PC-3 (cell line): ENCODE data around the gene CDIP1. TPM values are rescaled to one million over a fixed set of nuclear protein-coding genes. Genes with fewer than 3 reads are reported as not detected.

Experiments used
- ATAC-seq: fragments of 200-7000 bp; cut with Tn5 transposase; 2 replicates; pipeline ENCODE4 v1.9.1; 2020; ENCODE audit warnings: mild to moderate bottlenecking, moderate library complexity
- BruUV-seq: library from RNA; stranded (reverse); fragments of 400-500 nt; replicated peaks from 2 replicates; lab custom pipeline; 2021; lab: Mats Ljungman, UMichigan
- CTCF ChIA-PET: fragments of 300-600 bp; sonication (Branson Sonifier 250); formaldehyde crosslinking; loops from one replicate; lab custom pipeline; 2022; ENCODE audit warnings: antibody characterized with exemption; lab: Charles Lee
- POLR2A ChIA-PET: fragments of 300-600 bp; sonication (Branson Sonifier 250); formaldehyde crosslinking; loops from one replicate; lab custom pipeline; 2022; ENCODE audit warnings: antibody characterized with exemption; ENCODE audit not compliant: unreplicated experiment; lab: Charles Lee
- DNase-seq: peaks from one replicate; pipeline ENCODE4 v3.0.0-alpha.2; 2015
- H2AFZ ChIP-seq: fragments of 300-600 bp; sonication (generic); 2 replicates; pipeline ENCODE4 v1.6.0; 2016; ENCODE audit warnings: antibody characterized with exemption, low read length
- H3F3A ChIP-seq: fragments of 300-600 bp; sonication (generic); one replicate; pipeline ENCODE4 v1.6.0; 2017; ENCODE audit warnings: antibody characterized with exemption, low read length, control low read depth, mild to moderate bottlenecking; ENCODE audit not compliant: unreplicated experiment
- H3K27ac ChIP-seq: fragments of 300-600 bp; sonication (generic); 2 replicates; pipeline ENCODE4 v1.5.1; 2016; ENCODE audit warnings: mild to moderate bottlenecking, low read length
- H3K27me3 ChIP-seq: fragments of 300-600 bp; sonication (generic); 2 replicates; pipeline ENCODE4 v1.6.1; 2016; ENCODE audit warnings: low read length, mixed read lengths
- H3K36me3 ChIP-seq: fragments of 300-600 bp; sonication (generic); 2 replicates; pipeline ENCODE4 v1.6.1; 2016; ENCODE audit warnings: low read depth, mixed run types, low read length, mixed read lengths
- H3K4me1 ChIP-seq: fragments of 300-600 bp; sonication (generic); 2 replicates; pipeline ENCODE4 v1.5.1; 2016; ENCODE audit warnings: low read length; ENCODE audit not compliant: insufficient read depth
- H3K4me2 ChIP-seq: fragments of 300-600 bp; sonication (generic); 2 replicates; pipeline ENCODE4 v1.6.0; 2016; ENCODE audit warnings: low read length
- H3K4me3 ChIP-seq: fragments of 300-600 bp; sonication (generic); 2 replicates; pipeline ENCODE4 v1.5.1; 2016; ENCODE audit warnings: mild to moderate bottlenecking, low read length, mixed read lengths
- H3K79me2 ChIP-seq: fragments of 300-600 bp; sonication (generic); 2 replicates; pipeline ENCODE4 v1.6.1; 2017; ENCODE audit warnings: low read length, mixed read lengths
- H3K9ac ChIP-seq: fragments of 300-600 bp; sonication (generic); 2 replicates; pipeline ENCODE4 v1.6.0; 2016; ENCODE audit warnings: mild to moderate bottlenecking, low read length
- H3K9me2 ChIP-seq: fragments of 300-600 bp; sonication (generic); replicated peaks from 2 replicates; pipeline ENCODE4 v1.6.1; 2016; ENCODE audit warnings: mixed run types, low read length, mixed read lengths
- H3K9me3 ChIP-seq: fragments of 300-600 bp; sonication (generic); 2 replicates; pipeline ENCODE4 v1.6.1; 2016; ENCODE audit warnings: low read length, mixed read lengths
- H4K20me1 ChIP-seq: fragments of 300-600 bp; sonication (generic); 2 replicates; pipeline ENCODE4 v1.6.1; 2016; ENCODE audit warnings: low read length, mixed read lengths
- EZH2 ChIP-seq: fragments of 300-600 bp; sonication (generic); IDR thresholded peaks from one replicate; pipeline ENCODE4 v1.6.1; 2017; ENCODE audit warnings: antibody characterized with exemption, mild to moderate bottlenecking, low read length; ENCODE audit not compliant: unreplicated experiment
- EZH2phosphoT487 ChIP-seq: fragments of 300-600 bp; sonication (generic); IDR thresholded peaks from 2 replicates; pipeline ENCODE4 v1.6.1; 2018; ENCODE audit warnings: mild to moderate bottlenecking, antibody characterized with exemption, low read length, borderline replicate concordance
- intact Hi-C: fragments of 100-400 bp; cut with micrococcal nuclease; formaldehyde crosslinking; loops from 2 replicates; pipeline ENCODE4 v1.9.0; 2023
- total RNA-seq: library from RNA; depleted of rRNA; stranded (reverse); fragments of >200 nt; gene quantifications from 2 replicates; pipeline ENCODE4 v1.2.3, GENCODE V29; 2014
- TF ChIP-seq, protein P1 (sequence below): fragments of 300-600 bp; sonication (generic); conservative IDR thresholded peaks from 2 replicates; pipeline ENCODE4 v1.5.1; 2017; ENCODE audit warnings: antibody characterized with exemption, low read depth, mild to moderate bottlenecking, low read length

The CDIP1 gene
- total RNA-seq, 1 experiment from 2014 or later = 8.7 TPM

- H3F3A ChIP-seq = peaks cover 6% of the 10 kb centered on the region
- intact Hi-C loops = no loop called here
- ATAC-seq (no peak), DNase-seq (no peak)
- H3K36me3 ChIP-seq = no peaks in the 10 kb centered on the region
- BruUV-seq = no TSS peak
- no peak overlapping the region for H3K4me3 ChIP-seq
- no peak overlapping the region for H2AFZ ChIP-seq
- H3K9ac ChIP-seq = no peak overlapping the region
- H3K9me2 ChIP-seq = no peaks in the 10 kb centered on the region
- no peak overlapping the region for H3K27ac ChIP-seq
- H3K9me3 ChIP-seq = no peaks in the 10 kb centered on the region
- peaks cover 20% of the 10 kb centered on the region for H3K4me1 ChIP-seq
- POLR2A ChIA-PET = no interaction called here
- CTCF ChIA-PET = no interaction called here
- TF ChIP-seq, protein P1, sequence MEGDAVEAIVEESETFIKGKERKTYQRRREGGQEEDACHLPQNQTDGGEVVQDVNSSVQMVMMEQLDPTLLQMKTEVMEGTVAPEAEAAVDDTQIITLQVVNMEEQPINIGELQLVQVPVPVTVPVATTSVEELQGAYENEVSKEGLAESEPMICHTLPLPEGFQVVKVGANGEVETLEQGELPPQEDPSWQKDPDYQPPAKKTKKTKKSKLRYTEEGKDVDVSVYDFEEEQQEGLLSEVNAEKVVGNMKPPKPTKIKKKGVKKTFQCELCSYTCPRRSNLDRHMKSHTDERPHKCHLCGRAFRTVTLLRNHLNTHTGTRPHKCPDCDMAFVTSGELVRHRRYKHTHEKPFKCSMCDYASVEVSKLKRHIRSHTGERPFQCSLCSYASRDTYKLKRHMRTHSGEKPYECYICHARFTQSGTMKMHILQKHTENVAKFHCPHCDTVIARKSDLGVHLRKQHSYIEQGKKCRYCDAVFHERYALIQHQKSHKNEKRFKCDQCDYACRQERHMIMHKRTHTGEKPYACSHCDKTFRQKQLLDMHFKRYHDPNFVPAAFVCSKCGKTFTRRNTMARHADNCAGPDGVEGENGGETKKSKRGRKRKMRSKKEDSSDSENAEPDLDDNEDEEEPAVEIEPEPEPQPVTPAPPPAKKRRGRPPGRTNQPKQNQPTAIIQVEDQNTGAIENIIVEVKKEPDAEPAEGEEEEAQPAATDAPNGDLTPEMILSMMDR = no peak
- no peaks in the 10 kb centered on the region for H3K27me3 ChIP-seq
- no peaks in the 10 kb centered on the region for H4K20me1 ChIP-seq
- peaks cover 15% of the 10 kb centered on the region for H3K79me2 ChIP-seq
- no peak overlapping the region for H3K4me2 ChIP-seq
Measured at GRCh38 chr16:4468972-4469371, 69.6 kb downstream of the CDIP1 start.

DNA sequence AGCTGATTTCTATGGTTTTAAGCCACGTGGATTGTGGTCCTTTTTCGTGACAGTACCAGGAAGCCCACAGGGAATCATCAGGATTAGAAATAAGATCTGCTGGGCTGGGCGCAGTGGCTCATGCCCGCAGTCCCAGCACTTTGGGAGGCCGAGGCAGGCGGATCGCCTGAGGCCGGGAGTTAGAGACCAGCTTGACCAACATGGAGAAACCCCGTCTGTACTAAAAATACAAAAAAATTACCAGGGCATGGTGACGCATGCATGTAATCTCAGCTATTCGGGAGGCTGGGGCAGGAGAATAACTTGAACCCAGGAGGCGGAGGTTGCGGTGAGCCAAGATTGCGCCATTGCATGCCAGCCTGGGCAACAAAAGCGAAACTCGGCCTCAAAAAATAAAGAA is 70.7 kb downstream of the CDIP1 start:
- BruUV-seq = no TSS peak
- ATAC-seq = no peak
- POLR2A ChIA-PET = no interaction called here
- Histone ChIP-seq H3K4me2 (no peak overlapping the region), H3K9me3 (no peaks in the 10 kb centered on the region), H4K20me1 (no peaks in the 10 kb centered on the region), H3K27me3 (no peaks in the 10 kb centered on the region), H3K4me3 (no peak overlapping the region), H3K4me1 (peaks cover 25% of the 10 kb centered on the region), H2AFZ (no peak overlapping the region), H3K27ac (no peak overlapping the region), H3K79me2 (peaks cover 5% of the 10 kb centered on the region), H3K9me2 (no peaks in the 10 kb centered on the region), H3K9ac (no peak overlapping the region), H3F3A (peaks cover 15% of the 10 kb centered on the region), H3K36me3 (no peaks in the 10 kb centered on the region)
- intact Hi-C loops = no loop called here
- TF ChIP-seq, protein P1 = no peak
- TF ChIP-seq EZH2phosphoT487 (no peak), EZH2 (no peak)
- CTCF ChIA-PET = no interaction called here
- DNase-seq = no peak

DNA sequence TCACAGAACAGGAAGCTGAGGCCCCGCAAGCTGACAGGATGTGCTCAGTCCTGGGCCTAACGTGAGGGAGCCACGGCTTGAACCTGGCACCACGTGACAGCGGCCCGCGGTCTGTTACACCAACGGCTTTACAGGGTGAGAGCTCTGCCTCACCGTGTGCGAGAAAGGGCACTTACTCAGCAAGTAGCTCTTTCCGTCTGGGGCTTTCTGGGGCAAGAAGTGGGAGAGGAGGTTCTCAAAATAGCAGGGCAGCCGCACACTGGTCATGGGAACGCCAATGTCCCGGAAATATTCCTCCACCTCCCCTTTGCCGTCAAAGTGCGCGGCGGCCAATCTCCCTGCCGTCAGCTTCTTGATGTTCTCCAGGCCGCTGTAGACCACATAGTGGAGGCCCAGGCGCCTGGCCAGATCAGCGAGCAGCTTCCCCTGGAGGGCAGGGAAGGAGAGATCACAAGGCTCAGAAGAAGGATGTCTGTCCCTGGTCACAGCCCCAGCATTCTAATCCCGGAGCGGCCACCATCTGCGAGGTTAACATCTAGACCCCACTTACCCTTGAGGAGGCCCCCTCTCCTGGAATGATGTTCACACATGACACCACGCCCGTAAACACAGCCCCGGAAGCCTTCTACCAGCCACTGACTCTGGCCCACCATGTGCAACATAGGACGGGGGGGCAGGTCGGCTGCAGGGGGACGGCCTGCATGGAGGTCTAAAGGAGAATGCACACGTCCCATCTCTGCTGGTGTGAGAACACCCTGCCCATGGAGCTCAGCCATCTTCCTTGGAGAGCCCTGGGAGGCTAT is 72.4 kb downstream of the CDIP1 start:
- H3K4me1 ChIP-seq = peaks cover 28% of the 10 kb centered on the region
- peaks cover 15% of the 10 kb centered on the region for H3F3A ChIP-seq
- intact Hi-C loops = no loop called here
- ChIA-PET CTCF (no interaction called here), POLR2A (no interaction called here)
- H3K27me3 ChIP-seq = no peaks in the 10 kb centered on the region
- no peaks in the 10 kb centered on the region for H3K36me3 ChIP-seq
- no peak overlapping the region for H3K4me3 ChIP-seq
- no TSS peak for BruUV-seq
- no peak overlapping the region for H3K27ac ChIP-seq
- no peak for TF ChIP-seq EZH2phosphoT487
- TF ChIP-seq, protein P1 = no peak
- TF ChIP-seq EZH2 = no peak
- H4K20me1 ChIP-seq = no peaks in the 10 kb centered on the region
- no peak overlapping the region for H3K9ac ChIP-seq
- H3K79me2 ChIP-seq = no peaks in the 10 kb centered on the region
- ATAC-seq (no peak), DNase-seq (no peak)
- H3K4me2 ChIP-seq = no peak overlapping the region
- no peaks in the 10 kb centered on the region for H3K9me3 ChIP-seq
- H2AFZ ChIP-seq = no peak overlapping the region
- no peaks in the 10 kb centered on the region for H3K9me2 ChIP-seq
